HepG2 (cell line): ENCODE data around the gene SND1. TPM values are rescaled to one million over a fixed set of nuclear protein-coding genes. Genes with fewer than 3 reads are reported as not detected.

ENCODE experiments used
- ATAC-seq: fragments of 200-7000 bp; cut with Tn5 transposase; 3 replicates; pipeline ENCODE4 v1.9.1; 2020; ENCODE audit warnings: mild to moderate bottlenecking, moderate library complexity
- BruUV-seq: library from RNA; stranded (reverse); fragments of 400-500 nt; replicated peaks from 2 replicates; lab custom pipeline; 2021; lab: Mats Ljungman, UMichigan
- CTCF ChIA-PET: fragments of 300-600 bp; formaldehyde crosslinking; extraction: SDS; loops from one replicate; lab custom pipeline; 2021; ENCODE audit warnings: low total read pairs, inconsistent platforms, low intra/inter-chr PET ratio; lab: Yijun Ruan, JAX
- POLR2A ChIA-PET: fragments of 350-600 bp; sonication (Branson Sonifier 250); formaldehyde crosslinking; loops from one replicate; lab custom pipeline; 2020; ENCODE audit warnings: antibody characterized with exemption, inconsistent platforms; lab: Yijun Ruan, JAX
- DNase-seq: peaks from one replicate; pipeline ENCODE4 v3.0.0-alpha.2; 2015; ENCODE audit warnings: low spot score
- FAIRE-seq: peaks from 3 replicates; lab custom pipeline; 2011; peaks lifted over from hg19 to GRCh38; lab: Jason Lieb, UNC
- H2AFZ ChIP-seq: one replicate; pipeline ENCODE4 v1.6.1; 2011; ENCODE audit warnings: low read length, inconsistent platforms
- H3K27ac ChIP-seq: fragments of 300-600 bp; 3 replicates; pipeline ENCODE4 v1.8.0; 2011; ENCODE audit warnings: mixed run types, mild to moderate bottlenecking, mixed read lengths, low read length, inconsistent platforms; ENCODE audit not compliant: insufficient read depth; ENCODE audit errors: extremely low read length
- H3K27me3 ChIP-seq, 2 experiments: fragments of 200-600 bp in 1 of 2; 2 replicates in 1 of 2; 3 replicates in 1 of 2; pipeline versions ENCODE4 v1.6.0 to v1.8.0; 2011; ENCODE audit warnings: low read length in 2 of 2, mild to moderate bottlenecking in 2 of 2, moderate library complexity in 2 of 2, inconsistent platforms in 1 of 2; ENCODE audit not compliant: insufficient read depth in 2 of 2, control insufficient read depth in 1 of 2
- H3K36me3 ChIP-seq, 2 experiments: fragments of 200-600 bp in 1 of 2; replicated peaks in 1 of 2; 2 replicates in 1 of 2; 3 replicates in 1 of 2; pipeline versions ENCODE4 v1.5.1 to v1.8.0; 2011; ENCODE audit warnings: low read length in 2 of 2, inconsistent platforms in 1 of 2; ENCODE audit not compliant: insufficient read depth in 2 of 2, control insufficient read depth in 1 of 2
- H3K4me1 ChIP-seq: 2 replicates; pipeline ENCODE4 v1.5.1; 2012; ENCODE audit warnings: low read length, inconsistent platforms; ENCODE audit not compliant: insufficient read depth
- H3K4me2 ChIP-seq: 2 replicates; pipeline ENCODE4 v1.6.0; 2011; ENCODE audit warnings: low read depth, low read length, inconsistent platforms
- H3K4me3 ChIP-seq, 3 experiments: fragments of 200-600 bp in 1 of 3; sonication (generic), shearing (Covaris generic) in 1 of 3; replicated peaks in 1 of 3; 2 replicates each; pipeline ENCODE4 v1.5.1; 2011 to 2016; ENCODE audit warnings: low read length in 3 of 3, inconsistent platforms in 2 of 3, low read depth in 2 of 3, mild to moderate bottlenecking in 2 of 3, control low read depth in 1 of 3, mixed read lengths in 1 of 3; ENCODE audit not compliant: insufficient read depth in 1 of 3
- H3K79me2 ChIP-seq: one replicate; pipeline ENCODE4 v1.6.1; 2011; ENCODE audit warnings: low read length, inconsistent platforms; ENCODE audit not compliant: insufficient read depth
- H3K9ac ChIP-seq: 2 replicates; pipeline ENCODE4 v1.6.0; 2011; ENCODE audit warnings: mild to moderate bottlenecking, low read depth, low read length, inconsistent platforms; ENCODE audit not compliant: insufficient read depth
- H3K9me3 ChIP-seq: 2 replicates; pipeline ENCODE4 v1.5.1; 2012; ENCODE audit warnings: mild to moderate bottlenecking, low read length
- H4K20me1 ChIP-seq: 2 replicates; pipeline ENCODE4 v1.6.0; 2011; ENCODE audit warnings: inconsistent platforms, mild to moderate bottlenecking, low read length, moderate library complexity; ENCODE audit not compliant: insufficient read depth
- BHLHE40 ChIP-seq: IDR thresholded peaks from 2 replicates; pipeline ENCODE4 v1.6.1; 2011; ENCODE audit warnings: low read length, improper control_type of control experiment
- CREBL2 ChIP-seq: sonication (generic); formaldehyde crosslinking; IDR thresholded peaks from 2 replicates; pipeline ENCODE4 v1.8.1; 2023; ENCODE audit warnings: missing genetic modification reagents, mild to moderate bottlenecking, borderline replicate concordance
- E2F5 ChIP-seq: sonication (generic); formaldehyde crosslinking; conservative IDR thresholded peaks from 2 replicates; pipeline ENCODE4 v1.4.0; 2020; ENCODE audit warnings: missing genetic modification reagents
- MBD4 ChIP-seq: IDR thresholded peaks from 2 replicates; pipeline ENCODE4 v1.6.1; 2012; ENCODE audit warnings: low read length, inconsistent platforms, borderline replicate concordance
- PRMT3 ChIP-seq: sonication (generic); formaldehyde crosslinking; IDR thresholded peaks from 2 replicates; pipeline ENCODE4 v1.8.1; 2022; ENCODE audit warnings: low read depth, mild to moderate bottlenecking, moderate library complexity, missing genetic modification reagents, borderline replicate concordance
- RBAK ChIP-seq: sonication (generic); formaldehyde crosslinking; IDR thresholded peaks from 2 replicates; pipeline ENCODE4 v1.5.1; 2020; ENCODE audit warnings: mild to moderate bottlenecking, missing genetic modification reagents
- SRSF1 ChIP-seq: fragments of 200-400 bp; formaldehyde crosslinking; optimal IDR thresholded peaks from 2 replicates; pipeline ENCODE3; 2017; ENCODE audit warnings: mild to moderate bottlenecking, low read depth, low read length, moderate library complexity
- TBP ChIP-seq: sonication (generic); formaldehyde crosslinking; IDR thresholded peaks from 2 replicates; pipeline ENCODE4 v1.5.0; 2020; ENCODE audit warnings: missing genetic modification reagents
- ZBED4 ChIP-seq: sonication (generic); formaldehyde crosslinking; IDR thresholded peaks from 2 replicates; pipeline ENCODE4 v1.4.0; 2020; ENCODE audit warnings: missing genetic modification reagents, borderline replicate concordance
- ZNF142 ChIP-seq: sonication (generic); formaldehyde crosslinking; IDR thresholded peaks from 2 replicates; pipeline ENCODE4 v1.4.0; 2020; ENCODE audit warnings: missing genetic modification reagents
- ZNF597 ChIP-seq: sonication (generic); formaldehyde crosslinking; IDR thresholded peaks from 2 replicates; pipeline ENCODE4 v1.5.0; 2020; ENCODE audit warnings: missing genetic modification reagents
- ZNF83 ChIP-seq: sonication (generic); formaldehyde crosslinking; IDR thresholded peaks from 2 replicates; pipeline ENCODE4 v1.4.0; 2020; ENCODE audit warnings: missing genetic modification reagents, mild to moderate bottlenecking, borderline replicate concordance
- WGBS: methylation state at CpG from one replicate; pipeline ENCODE4 v1.1.6; 2017; ENCODE audit warnings: low lambda C conversion rate; 5-methylcytosine and 5-hydroxymethylcytosine counted together
- in situ Hi-C: cut with HindIII; loops from 2 replicates; pipeline ENCODE4 v1.10.0; 2017; ENCODE audit warnings: low pct_unique_long_range_greater_than_20kb; ENCODE audit not compliant: extremely low pct_ligation_motif_present
- intact Hi-C: fragments of 100-400 bp; cut with micrococcal nuclease; formaldehyde crosslinking; loops from one replicate; pipeline ENCODE4 v1.10.0; 2022; ENCODE audit not compliant: unreplicated experiment
- polyA plus RNA-seq, 8 experiments: library from polyadenylated mRNA; depleted of rRNA in 3 of 8; stranded (reverse) in 7 of 8; unstranded in 1 of 8; fragments of >200 nt; fragmentation: Illumina TruSeq in 4 of 8; extraction: Trizol in 4 of 8; gene quantifications; 2 replicates each; pipeline versions ENCODE4 v1.2.1 to v1.2.3, GENCODE V29; 2011 to 2016; ENCODE audit warnings: low read depth in 4 of 8, missing spikeins in 1 of 8, mixed read lengths in 1 of 8; ENCODE audit not compliant: insufficient read depth in 1 of 8
- total RNA-seq, 5 experiments: library from RNA; depleted of rRNA; stranded (reverse); fragments of >200 nt; fragmentation: Illumina TruSeq; extraction: Trizol; gene quantifications; 2 replicates each; pipeline ENCODE4 v1.2.3, GENCODE V29; 2016; ENCODE audit warnings: low read depth in 1 of 5

SND1 gene
- total and polyA plus RNA-seq, 2 of the 13 experiments (the other 11 are each of a cell fraction or from before 2014, with no cell fraction given), result 110 to 182 TPM

- 44% methylated on average over 7 of the region's 7 CpGs for WGBS
- no peak for TF ChIP-seq TBP (CRISPR knock-in tag)
- no peak for TF ChIP-seq CREBL2
- no peak for TF ChIP-seq PRMT3 (CRISPR knock-in tag)
- no peak for TF ChIP-seq E2F5 (CRISPR knock-in tag)
- no peak for TF ChIP-seq ZNF83 (CRISPR knock-in tag)
- TF ChIP-seq ZNF597, result no peak
- TF ChIP-seq RBAK (CRISPR knock-in tag), result no peak
- no peak for TF ChIP-seq BHLHE40
- TF ChIP-seq ZBED4 (CRISPR knock-in tag), result no peak
- no peak for TF ChIP-seq ZNF142
- no peak for TF ChIP-seq MBD4
- TF ChIP-seq SRSF1, result no peak
These were observed 19.6 kb upstream of the SND1 start for GRCh38 chr7:127632276-127632910.

More at GRCh38 chr7:127632276-127632910, 19.6 kb upstream of the SND1 start:
- Histone ChIP-seq H4K20me1 (no peaks in the 10 kb centered on the region), H3K9ac (no peak overlapping the region), H3K4me2 (no peak overlapping the region), H3K4me1 (peaks cover 7% of the 10 kb centered on the region; the same call in 1 of the 2 replicates), H3K36me3 (no peaks in the 10 kb centered on the region), H3K9me3 (no peaks in the 10 kb centered on the region), H2AFZ (no peak overlapping the region), H3K79me2 (no peaks in the 10 kb centered on the region), H3K4me3 (no peak overlapping the region), H3K27me3 (no peaks in the 10 kb centered on the region; a peak in 2 of 5 replicates), H3K27ac (no peak overlapping the region)
- POLR2A ChIA-PET, result no interaction called here
- CTCF ChIA-PET, result no interaction called here
- intact Hi-C loops, result no loop called here
- in situ Hi-C loops, result no loop called here
- no TSS peak for BruUV-seq
- no peak for ATAC-seq
- DNase-seq, result no peak
- no peak for FAIRE-seq
